Naive B cell (primary cell): Measurements from ENCODE around the gene SPATS2. TPM values are rescaled to one million over a fixed set of nuclear protein-coding genes. Genes with fewer than 3 reads are reported as not detected.
A peak's percentile ranks its signal among the peaks of the same experiment; 100 is the strongest.
"Not testable (repeated sequence)": the region's sequence is repeated elsewhere in the genome, so short reads cannot be mapped to it uniquely, and the experiment has no call there.

Experiments used
- ATAC-seq, 2 donors: fragments of 150-1000 bp; cut with Tn5 transposase; 2 replicates each; pipeline ENCODE4 v1.10.0; 2021; ENCODE audit warnings: low read depth in 2 of 2, mild to moderate bottlenecking in 2 of 2, moderate library complexity in 2 of 2
- DNase-seq: peaks from one replicate; pipeline ENCODE4 v3.0.0; 2022
- H3K27ac Mint-ChIP-seq, 6 donors: one replicate each; pipeline ENCODE4 v1.8.0; 2020 to 2022; ENCODE audit warnings: mild to moderate bottlenecking in 6 of 6, mixed read lengths in 6 of 6, moderate library complexity in 5 of 6, inconsistent platforms in 2 of 6
- H3K27me3 Mint-ChIP-seq, 3 donors: one replicate each; pipeline ENCODE4 v1.8.0; 2021 to 2022; ENCODE audit warnings: mixed read lengths in 3 of 3, mild to moderate bottlenecking in 1 of 3
- H3K36me3 Mint-ChIP-seq, 2 donors: one replicate each; pipeline ENCODE4 v1.8.0; 2020 to 2022; ENCODE audit warnings: mixed read lengths in 2 of 2, inconsistent platforms in 1 of 2, mild to moderate bottlenecking in 1 of 2
- H3K4me1 Mint-ChIP-seq, 3 donors: one replicate each; pipeline ENCODE4 v1.8.0; 2020 to 2022; ENCODE audit warnings: mixed read lengths in 3 of 3, inconsistent platforms in 1 of 3, mild to moderate bottlenecking in 1 of 3, moderate library complexity in 1 of 3
- H3K4me3 Mint-ChIP-seq, 8 donors: one replicate each; pipeline ENCODE4 v1.8.0; 2020 to 2022; ENCODE audit warnings: mild to moderate bottlenecking in 8 of 8, mixed read lengths in 8 of 8, moderate library complexity in 8 of 8, inconsistent platforms in 2 of 8
- H3K9me3 Mint-ChIP-seq, 7 donors: one replicate each; pipeline ENCODE4 v1.8.0; 2020 to 2022; ENCODE audit warnings: mixed read lengths in 7 of 7, mild to moderate bottlenecking in 5 of 7, inconsistent platforms in 2 of 7, moderate library complexity in 1 of 7
- polyA plus RNA-seq, 6 donors: library from polyadenylated mRNA; unstranded; fragments of 300-500 nt; fragmentation: Illumina TruSeq; gene quantifications; one replicate each; pipeline ENCODE4 v1.2.3, GENCODE V29; 2021; ENCODE audit warnings: low read depth in 6 of 6

SPATS2 gene
- polyA plus RNA-seq = 10 to 100 TPM in 1 of 6 donors, 1 to 10 TPM in 5; 1.9 to 11.4 (median 9.0) TPM

DNA sequence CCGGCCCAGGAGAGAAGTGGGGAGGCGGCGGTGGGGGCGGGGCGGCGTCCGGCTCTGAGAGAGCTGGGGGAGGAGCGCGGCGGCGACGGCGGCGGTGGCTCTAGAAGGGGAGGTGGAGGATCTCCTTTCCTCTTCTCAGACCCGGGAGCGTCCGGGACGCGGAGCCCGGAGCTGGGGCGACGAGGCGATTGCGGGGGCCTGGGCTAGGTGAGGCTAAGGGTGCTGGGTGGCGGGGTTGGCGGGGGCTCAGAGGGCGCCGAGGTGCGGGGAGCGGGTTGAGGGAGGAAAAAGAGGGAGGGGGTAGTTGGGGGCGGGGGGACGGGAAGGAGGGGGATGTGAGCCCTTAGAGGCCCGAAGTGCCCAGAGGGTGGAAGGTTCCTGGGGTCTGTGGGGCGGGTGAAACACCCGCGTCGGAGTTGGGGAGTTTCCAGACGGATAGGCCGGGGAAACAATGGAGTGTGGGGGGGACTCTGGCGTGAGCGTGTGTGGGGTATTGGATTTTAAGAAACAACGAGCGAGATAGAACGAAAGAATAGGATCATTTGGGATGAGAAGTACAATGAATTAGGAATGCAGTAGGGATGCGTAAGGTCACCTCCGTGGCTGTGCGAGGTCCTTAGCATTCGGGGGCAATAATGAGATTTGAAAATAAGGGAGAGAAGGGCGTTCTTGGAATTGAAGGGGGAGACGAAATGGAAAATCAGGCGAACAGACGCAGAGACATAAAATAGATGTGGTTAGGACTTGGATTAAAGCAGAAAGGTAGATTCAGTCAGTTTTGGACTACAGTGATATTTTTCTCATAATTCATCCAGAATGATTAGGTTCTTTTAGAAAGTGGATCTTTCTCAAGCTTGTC, at the start of gene SPATS2:
Gene SPATS2 (plus strand): TSS at position 82 of the 859 bp plus-strand sequence. CDS start 93,551 bp downstream, outside the sequence.
- DNase-seq (no peak), ATAC-seq (peak in 1 of 2 donors; percentile 4)
- Mint-ChIP-seq H3K9me3 (no peaks in the 10 kb centered on the region), H3K4me1 (peaks cover 33 to 50% (median 39%) of the 10 kb centered on the region in 3 donors), H3K27me3 (no peaks in the 10 kb centered on the region), H3K4me3 (peak within 1 kb of the TSS; percentile 79 to 99 (median 96)), H3K27ac (peak within 1 kb of the TSS; percentile 83 to 98 (median 96)), H3K36me3 (no peaks in the 10 kb centered on the region)

DNA sequence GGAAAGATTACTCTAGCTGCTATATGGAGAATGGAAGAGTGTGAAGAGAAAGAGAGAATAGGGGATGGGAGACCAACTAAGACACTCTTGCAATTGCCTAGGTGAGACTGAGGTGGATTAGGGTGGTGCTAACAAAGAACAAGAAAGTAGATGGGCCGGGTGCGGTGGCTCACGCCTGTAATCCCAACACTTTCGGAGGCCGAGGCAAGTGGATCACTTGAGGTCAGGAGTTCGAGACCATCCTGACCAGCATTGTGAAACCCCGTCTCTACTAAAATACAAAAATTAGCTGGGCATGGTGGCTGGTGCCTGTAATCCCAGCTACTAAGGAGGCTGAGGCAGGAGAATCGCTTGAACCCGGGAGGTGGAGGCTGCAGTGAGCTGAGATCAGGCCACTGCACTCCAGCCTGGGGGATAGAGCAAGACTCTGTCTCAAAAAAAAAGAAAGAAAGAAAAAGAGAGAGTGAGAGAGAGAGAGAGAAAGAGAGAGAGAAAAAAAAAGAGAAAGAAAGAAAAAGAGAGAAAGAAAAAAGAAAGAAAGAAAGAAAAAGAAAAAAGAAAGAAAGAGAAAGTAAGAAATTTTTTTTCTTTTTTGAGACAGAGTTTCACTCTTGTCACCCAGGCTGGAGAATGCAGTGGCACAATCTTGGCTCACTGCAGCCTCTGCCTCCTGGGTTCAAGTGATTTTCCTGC, 46.7 kb upstream of the SPATS2 start:
- peak overlapping the region in 7 of 8 donors; percentile 0 to 58 (median 44) for H3K4me3 Mint-ChIP-seq
- not testable (repeated sequence) for H3K36me3 Mint-ChIP-seq, H3K9me3 Mint-ChIP-seq, ATAC-seq, H3K27me3 Mint-ChIP-seq, DNase-seq
- peak overlapping the region in 2 of 6 donors; percentile 44 to 91 for H3K27ac Mint-ChIP-seq
- peaks cover 19 to 23% (median 21%) of the 10 kb centered on the region in 3 donors for H3K4me1 Mint-ChIP-seq

DNA sequence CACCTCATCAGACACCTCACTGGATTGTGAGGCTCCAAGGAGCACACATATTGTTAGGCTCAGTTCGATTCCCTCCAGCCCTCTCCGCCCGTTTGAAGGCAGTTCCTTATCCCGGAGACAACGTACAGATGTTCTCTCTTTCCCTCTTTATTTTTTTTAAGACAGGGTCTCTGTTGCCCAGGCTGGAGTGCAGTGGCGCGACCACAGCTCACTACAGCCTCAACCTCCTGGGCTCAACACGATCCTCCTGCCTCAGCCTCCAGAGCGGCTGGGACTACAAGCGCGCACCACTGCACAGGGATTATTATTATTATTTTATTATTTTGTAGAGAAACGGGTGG, 44.9 kb upstream of the SPATS2 start:
- Mint-ChIP-seq H3K4me1 (peaks cover 19 to 23% (median 21%) of the 10 kb centered on the region in 3 donors), H3K4me3 (peak overlapping the region; percentile 89 to 100 (median 93)), H3K36me3 (no peaks in the 10 kb centered on the region), H3K9me3 (no peaks in the 10 kb centered on the region), H3K27ac (peak overlapping the region in 4 of 6 donors; percentile 41 to 95 (median 80)), H3K27me3 (peaks cover 0 to 6% (median 0%) of the 10 kb centered on the region in 3 donors)
- no peak for DNase-seq
- no peak for ATAC-seq

DNA sequence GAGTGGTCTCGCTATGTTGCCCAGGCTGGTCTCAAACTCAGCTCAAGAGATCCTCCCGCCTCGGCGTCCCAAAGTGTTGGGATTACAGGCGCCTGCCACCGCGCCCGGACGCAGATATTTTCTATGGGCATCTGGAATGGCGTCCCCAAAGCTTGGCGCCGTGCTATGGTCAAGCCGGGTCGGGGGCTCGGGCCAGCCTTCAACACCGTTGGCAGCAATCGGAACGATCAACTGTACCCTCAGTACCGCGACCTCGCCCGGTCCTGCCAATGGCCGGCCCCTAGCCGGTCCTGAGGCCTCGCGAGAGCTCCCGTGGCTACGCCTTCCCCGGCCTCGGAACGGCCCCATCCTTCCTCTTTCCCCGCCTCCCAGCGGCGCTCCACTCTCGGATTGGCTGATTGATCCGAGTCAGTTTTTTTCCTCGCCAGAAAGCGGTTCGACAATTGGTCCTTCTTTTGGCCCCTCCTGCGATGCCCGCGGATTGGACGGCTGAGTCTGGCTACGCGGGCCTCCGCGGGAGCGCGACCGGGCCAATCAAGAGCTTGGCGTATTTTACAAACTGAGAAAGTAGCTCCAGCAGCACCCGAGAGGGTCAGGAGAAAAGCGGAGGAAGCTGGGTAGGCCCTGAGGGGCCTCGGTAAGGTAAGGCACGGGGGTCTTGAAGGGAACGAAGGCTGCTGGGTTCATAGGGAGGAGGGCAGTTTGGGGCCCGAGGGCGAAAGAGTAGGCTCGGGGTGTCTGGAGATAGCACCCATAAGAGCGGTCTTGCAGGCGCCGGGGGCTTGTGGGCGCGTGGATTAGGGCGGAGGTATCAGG, 44.3 kb upstream of the SPATS2 start, which contains the start of gene TROAP:
Gene TROAP (plus strand): TSS at position 548 of the 816 bp plus-strand sequence. CDS start 354 bp downstream, outside the sequence.
- Mint-ChIP-seq H3K9me3 (no peaks in the 10 kb centered on the region), H3K36me3 (no peaks in the 10 kb centered on the region), H3K4me1 (peaks cover 19 to 23% (median 21%) of the 10 kb centered on the region in 3 donors), H3K4me3 (peak within 1 kb of the TSS; percentile 89 to 100 (median 93)), H3K27ac (peak within 1 kb of the TSS; percentile 41 to 95 (median 88)), H3K27me3 (peaks cover 0 to 6% (median 3%) of the 10 kb centered on the region in 3 donors)
- DNase-seq (peak; percentile 98), ATAC-seq (peak; percentile 94 to 96)

DNA sequence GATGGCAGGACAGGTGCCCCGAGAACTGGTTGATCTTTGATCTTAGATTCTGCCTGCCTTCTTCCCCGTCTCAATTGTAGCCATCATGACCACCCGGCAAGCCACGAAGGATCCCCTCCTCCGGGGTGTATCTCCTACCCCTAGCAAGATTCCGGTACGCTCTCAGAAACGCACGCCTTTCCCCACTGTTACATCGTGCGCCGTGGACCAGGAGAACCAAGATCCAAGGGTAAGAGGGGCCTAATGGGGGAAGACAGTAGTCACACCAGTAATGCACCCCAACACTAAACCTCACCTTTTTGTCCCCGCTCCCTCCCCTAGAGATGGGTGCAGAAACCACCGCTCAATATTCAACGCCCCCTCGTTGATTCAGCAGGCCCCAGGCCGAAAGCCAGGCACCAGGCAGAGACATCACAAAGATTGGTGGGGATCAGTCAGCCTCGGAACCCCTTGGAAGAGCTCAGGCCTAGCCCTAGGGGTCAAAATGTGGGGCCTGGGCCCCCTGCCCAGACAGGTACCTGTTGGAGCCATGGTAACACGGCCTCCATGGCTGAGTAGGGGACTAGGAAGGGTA, 43.7 kb upstream of the SPATS2 start:
- Mint-ChIP-seq H3K27ac (peak overlapping the region in 3 of 6 donors; percentile 41 to 56 (median 54)), H3K4me1 (peaks cover 19 to 23% (median 21%) of the 10 kb centered on the region in 3 donors), H3K27me3 (peaks cover 0 to 6% (median 4%) of the 10 kb centered on the region in 3 donors), H3K4me3 (peak overlapping the region; percentile 89 to 100 (median 93)), H3K36me3 (no peaks in the 10 kb centered on the region), H3K9me3 (no peaks in the 10 kb centered on the region)
- no peak for DNase-seq
- ATAC-seq = no peak

DNA sequence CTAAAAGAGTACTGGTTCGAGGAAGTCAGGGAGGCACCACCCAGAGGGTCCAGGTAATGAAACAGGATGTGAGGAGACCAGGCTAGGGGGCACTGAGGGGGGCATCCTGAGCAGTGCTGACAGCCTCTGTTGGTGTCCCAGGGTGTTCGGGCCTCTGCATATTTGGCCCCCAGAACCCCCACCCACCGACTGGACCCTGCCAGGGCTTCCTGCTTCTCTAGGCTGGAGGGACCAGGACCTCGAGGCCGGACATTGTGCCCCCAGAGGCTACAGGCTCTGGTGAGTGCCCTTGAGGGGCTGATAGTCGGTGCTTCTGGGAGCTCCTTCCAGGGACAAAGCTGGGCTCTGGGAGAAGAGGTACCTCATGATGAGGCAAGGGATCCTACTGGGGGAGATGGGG, 41.7 kb upstream of the SPATS2 start:
- DNase-seq (no peak), ATAC-seq (no peak)
- no peaks in the 10 kb centered on the region for H3K9me3 Mint-ChIP-seq
- peak overlapping the region in 1 of 8 donors; percentile 53 for H3K4me3 Mint-ChIP-seq
- H3K36me3 Mint-ChIP-seq = no peaks in the 10 kb centered on the region
- peaks cover 19 to 23% (median 21%) of the 10 kb centered on the region in 3 donors for H3K4me1 Mint-ChIP-seq
- H3K27me3 Mint-ChIP-seq = peaks cover 0 to 4% (median 0%) of the 10 kb centered on the region in 3 donors
- peak overlapping the region in 1 of 6 donors; percentile 47 for H3K27ac Mint-ChIP-seq

DNA sequence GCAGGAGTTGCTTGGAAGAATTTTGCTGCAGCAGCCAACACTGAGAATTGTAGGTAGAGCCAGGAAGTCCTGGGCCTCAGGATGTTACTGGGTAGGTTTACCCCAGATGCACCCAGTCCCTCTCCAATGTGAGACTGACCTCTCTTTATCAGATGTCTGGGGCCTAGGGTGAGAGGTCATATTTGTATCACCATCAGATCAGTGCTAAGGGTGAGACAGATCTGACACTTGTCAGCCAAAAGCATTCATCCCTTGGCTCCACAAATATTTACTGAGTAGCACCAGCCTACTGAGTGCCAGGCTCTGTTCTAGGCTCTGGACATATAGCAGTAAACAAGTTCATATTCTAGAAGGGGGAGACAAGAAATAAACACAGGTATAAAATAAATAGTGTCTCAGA, 39.9 kb upstream of the SPATS2 start:
- H3K9me3 Mint-ChIP-seq = no peaks in the 10 kb centered on the region

DNA sequence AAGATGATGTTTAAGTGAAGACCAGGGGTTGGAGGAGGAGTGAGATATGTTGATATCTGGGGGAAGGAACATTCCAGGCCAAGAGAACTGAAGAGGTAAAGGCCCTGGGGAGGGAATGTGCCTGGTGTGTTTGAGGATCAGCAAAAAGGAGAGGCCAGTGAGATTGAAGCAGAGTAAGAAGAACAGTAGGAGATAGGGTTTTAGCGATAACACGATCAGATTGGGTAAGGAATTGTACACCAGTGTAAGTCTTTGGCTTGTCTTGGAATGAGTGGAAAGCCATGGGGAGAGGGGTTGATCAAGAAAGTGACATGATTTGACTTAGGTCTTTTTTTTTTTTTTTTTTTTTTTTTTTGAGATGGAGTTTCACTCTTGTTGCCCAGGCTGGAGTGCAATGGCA, 39.4 kb upstream of the SPATS2 start:
- no peak for DNase-seq
- H3K4me3 Mint-ChIP-seq = peak overlapping the region in 1 of 8 donors; percentile 74
- peaks cover 18 to 22% (median 21%) of the 10 kb centered on the region in 3 donors for H3K27me3 Mint-ChIP-seq
- ATAC-seq = no peak
- peak overlapping the region in 1 of 6 donors; percentile 33 for H3K27ac Mint-ChIP-seq
- peaks cover 0 to under 1% (median 0%) of the 10 kb centered on the region in 7 donors for H3K9me3 Mint-ChIP-seq
- no peaks in the 10 kb centered on the region for H3K36me3 Mint-ChIP-seq
- peaks cover 9 to 19% (median 9%) of the 10 kb centered on the region in 3 donors for H3K4me1 Mint-ChIP-seq

More for the DNA sequence above, 39.9 kb upstream of the SPATS2 start:
- H3K4me3 Mint-ChIP-seq = no peak overlapping the region
- H3K4me1 Mint-ChIP-seq = peaks cover 11 to 19% (median 13%) of the 10 kb centered on the region in 3 donors
- DNase-seq = no peak
- H3K27me3 Mint-ChIP-seq = peaks cover 15 to 17% (median 16%) of the 10 kb centered on the region in 3 donors
- no peak for ATAC-seq
- H3K36me3 Mint-ChIP-seq = no peaks in the 10 kb centered on the region
- H3K27ac Mint-ChIP-seq = no peak overlapping the region

DNA sequence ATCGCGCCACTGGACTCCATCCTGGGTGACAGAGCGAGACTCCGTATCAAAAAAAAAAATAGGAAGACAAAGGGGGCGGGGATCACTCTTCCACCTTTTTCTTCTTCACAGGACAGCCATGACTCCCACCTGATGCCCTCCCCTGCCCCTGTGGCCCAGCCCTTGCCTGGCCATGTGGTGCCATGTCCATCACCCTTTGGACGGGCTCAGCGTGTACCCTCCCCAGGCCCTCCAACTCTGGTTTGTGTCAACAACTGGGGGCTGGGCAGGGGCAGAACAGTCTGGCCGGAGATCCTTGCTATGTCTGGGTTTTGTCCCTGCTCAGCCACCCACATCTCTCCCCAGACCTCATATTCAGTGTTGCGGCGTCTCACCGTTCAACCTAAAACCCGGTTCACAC, 38.4 kb upstream of the SPATS2 start:
- Mint-ChIP-seq H3K4me3 (no peak overlapping the region), H3K27me3 (peaks cover 24 to 26% (median 26%) of the 10 kb centered on the region in 3 donors), H3K27ac (no peak overlapping the region), H3K36me3 (no peaks in the 10 kb centered on the region), H3K4me1 (peaks cover 4 to 14% (median 5%) of the 10 kb centered on the region in 3 donors), H3K9me3 (peaks cover 0 to 3% (median 0%) of the 10 kb centered on the region in 7 donors)
- no peak for DNase-seq
- ATAC-seq = no peak

DNA sequence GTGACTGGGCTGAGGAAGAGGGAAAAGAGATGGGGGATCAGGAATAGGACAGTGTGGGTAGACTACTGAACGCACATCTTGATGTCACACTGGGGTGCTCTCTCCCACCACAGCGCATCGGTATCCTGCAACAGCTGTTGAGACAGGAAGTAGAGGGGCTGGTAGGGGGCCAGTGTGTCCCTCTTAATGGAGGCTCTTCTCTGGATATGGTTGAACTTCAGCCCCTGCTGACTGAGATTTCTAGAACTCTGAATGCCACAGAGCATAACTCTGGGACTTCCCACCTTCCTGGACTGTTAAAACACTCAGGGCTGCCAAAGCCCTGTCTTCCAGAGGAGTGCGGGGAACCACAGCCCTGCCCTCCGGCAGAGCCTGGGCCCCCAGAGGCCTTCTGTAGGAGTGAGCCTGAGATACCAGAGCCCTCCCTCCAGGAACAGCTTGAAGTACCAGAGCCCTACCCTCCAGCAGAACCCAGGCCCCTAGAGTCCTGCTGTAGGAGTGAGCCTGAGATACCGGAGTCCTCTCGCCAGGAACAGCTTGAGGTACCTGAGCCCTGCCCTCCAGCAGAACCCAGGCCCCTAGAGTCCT, 37.1 kb upstream of the SPATS2 start:
- Mint-ChIP-seq H3K27me3 (peaks cover 33 to 37% (median 37%) of the 10 kb centered on the region in 3 donors), H3K9me3 (peaks cover 0 to 3% (median 0%) of the 10 kb centered on the region in 7 donors), H3K4me3 (no peak overlapping the region), H3K36me3 (peaks cover 0 to 8% of the 10 kb centered on the region in 2 donors), H3K27ac (no peak overlapping the region), H3K4me1 (peaks cover 8 to 20% (median 9%) of the 10 kb centered on the region in 3 donors)
- ATAC-seq (no peak), DNase-seq (no peak)

DNA sequence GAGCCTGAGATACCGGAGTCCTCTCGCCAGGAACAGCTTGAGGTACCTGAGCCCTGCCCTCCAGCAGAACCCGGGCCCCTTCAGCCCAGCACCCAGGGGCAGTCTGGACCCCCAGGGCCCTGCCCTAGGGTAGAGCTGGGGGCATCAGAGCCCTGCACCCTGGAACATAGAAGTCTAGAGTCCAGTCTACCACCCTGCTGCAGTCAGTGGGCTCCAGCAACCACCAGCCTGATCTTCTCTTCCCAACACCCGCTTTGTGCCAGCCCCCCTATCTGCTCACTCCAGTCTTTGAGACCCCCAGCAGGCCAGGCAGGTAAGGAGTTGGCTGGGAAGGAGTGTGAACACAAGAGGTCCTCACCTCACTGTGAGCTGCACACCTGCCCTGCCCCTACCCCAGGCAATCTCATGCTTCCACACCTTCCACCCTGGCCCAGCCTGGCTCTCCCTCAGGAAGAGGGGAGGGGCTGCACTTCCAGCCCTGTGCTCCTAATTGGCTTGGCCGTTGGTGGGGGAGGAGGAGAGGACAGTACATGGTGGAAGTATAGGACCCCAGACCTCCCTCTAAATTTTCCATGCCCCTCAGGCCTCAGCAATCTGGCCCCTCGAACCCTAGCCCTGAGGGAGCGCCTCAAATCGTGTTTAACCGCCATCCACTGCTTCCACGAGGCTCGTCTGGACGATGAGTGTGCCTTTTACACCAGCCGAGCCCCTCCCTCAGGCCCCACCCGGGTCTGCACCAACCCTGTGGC, 36.5 kb upstream of the SPATS2 start:
- DNase-seq (no peak), ATAC-seq (no peak)
- H3K9me3 Mint-ChIP-seq = peaks cover 0 to 3% (median 0%) of the 10 kb centered on the region in 7 donors
- peaks cover 12 to 20% (median 14%) of the 10 kb centered on the region in 3 donors for H3K4me1 Mint-ChIP-seq
- peaks cover 0 to 8% of the 10 kb centered on the region in 2 donors for H3K36me3 Mint-ChIP-seq
- H3K4me3 Mint-ChIP-seq = no peak overlapping the region
- H3K27ac Mint-ChIP-seq = no peak overlapping the region
- peaks cover 40 to 44% (median 43%) of the 10 kb centered on the region in 3 donors for H3K27me3 Mint-ChIP-seq
